HEK293 (cell line): ENCODE results near the gene SLC9C2.

ENCODE experiments used
- CTCF ChIA-PET: fragments of 350-600 bp; formaldehyde crosslinking; extraction: SDS; loops from one replicate; lab custom pipeline; 2021; ENCODE audit warnings: antibody characterized with exemption; lab: Yijun Ruan, JAX
- POLR2A ChIA-PET: fragments of 300-600 bp; formaldehyde crosslinking; extraction: SDS; loops from one replicate; lab custom pipeline; 2020; ENCODE audit warnings: antibody characterized with exemption, inconsistent platforms; lab: Yijun Ruan, JAX
- H3K27ac ChIP-seq: fragments of 200-500 bp; sonication (Bioruptor generic); 2 replicates; pipeline ENCODE4 v1.5.1; 2014; ENCODE audit warnings: low read depth, low read length, control low read depth, inconsistent platforms; ENCODE audit errors: extremely low read depth
- H3K36me3 ChIP-seq, 2 experiments: fragments of 200-500 bp in 1 of 2; sonication (Bioruptor generic) in 1 of 2; 1 replicate in 1 of 2; 2 replicates in 1 of 2; pipeline ENCODE4 v1.5.1; 2014 to 2017; ENCODE audit warnings: inconsistent platforms in 2 of 2, low read length in 2 of 2; ENCODE audit not compliant: control insufficient read depth in 2 of 2, insufficient read depth in 1 of 2
- H3K4me1 ChIP-seq: fragments of 200-500 bp; sonication (Bioruptor generic); 2 replicates; pipeline ENCODE4 v1.5.1; 2014; ENCODE audit warnings: mild to moderate bottlenecking, low read length, inconsistent platforms; ENCODE audit not compliant: control insufficient read depth, insufficient read depth
- H3K4me3 ChIP-seq: 2 replicates; pipeline ENCODE4 v1.5.1; 2011; ENCODE audit warnings: low read depth, mild to moderate bottlenecking, control low read depth, low read length, moderate library complexity
- H3K9me3 ChIP-seq: fragments of 200-500 bp; sonication (Bioruptor generic); 2 replicates; pipeline ENCODE4 v1.5.1; 2014; ENCODE audit warnings: low read depth, low read length, inconsistent platforms; ENCODE audit not compliant: control insufficient read depth, insufficient read depth
- HOXD13 ChIP-seq: sonication (generic); formaldehyde crosslinking; IDR thresholded peaks from 2 replicates; pipeline ENCODE4 v1.8.0; 2022; ENCODE audit warnings: missing genetic modification reagents, borderline replicate concordance
- MYNN ChIP-seq: fragments of 450-650 bp; formaldehyde crosslinking; IDR thresholded peaks from 2 replicates; pipeline ENCODE4 v1.5.1; 2016; ENCODE audit warnings: missing biosample characterization, missing genetic modification characterization, borderline replicate concordance
- PRDM2 ChIP-seq: fragments of 450-650 bp; formaldehyde crosslinking; IDR thresholded peaks from 2 replicates; pipeline ENCODE4 v1.5.1; 2016; ENCODE audit warnings: missing biosample characterization, missing genetic modification characterization, borderline replicate concordance
- PRDM6 ChIP-seq: fragments of 450-650 bp; formaldehyde crosslinking; IDR thresholded peaks from 2 replicates; pipeline ENCODE4 v1.5.1; 2017; ENCODE audit warnings: missing biosample characterization, missing genetic modification characterization
- SP2 ChIP-seq: fragments of 450-650 bp; formaldehyde crosslinking; IDR thresholded peaks from 2 replicates; pipeline ENCODE4 v1.5.1; 2016; ENCODE audit warnings: missing biosample characterization, missing genetic modification characterization
- TRIM28 ChIP-seq: IDR thresholded peaks from 2 replicates; pipeline ENCODE4 v1.6.1; 2011; ENCODE audit warnings: low read length, control low read depth, borderline replicate concordance
- ZBTB20 ChIP-seq: fragments of 450-650 bp; formaldehyde crosslinking; IDR thresholded peaks from 2 replicates; pipeline ENCODE4 v1.5.1; 2016; ENCODE audit warnings: missing biosample characterization, missing genetic modification characterization
- ZBTB8A ChIP-seq: fragments of 450-650 bp; formaldehyde crosslinking; IDR thresholded peaks from 2 replicates; pipeline ENCODE4 v1.5.1; 2016; ENCODE audit warnings: missing biosample characterization, missing genetic modification characterization
- ZNF239 ChIP-seq: fragments of 450-650 bp; formaldehyde crosslinking; IDR thresholded peaks from 2 replicates; pipeline ENCODE4 v1.5.1; 2016; ENCODE audit warnings: missing biosample characterization, missing genetic modification characterization
- ZNF311 ChIP-seq: fragments of 450-650 bp; formaldehyde crosslinking; IDR thresholded peaks from 2 replicates; pipeline ENCODE4 v1.5.1; 2017; ENCODE audit warnings: missing biosample characterization, missing genetic modification characterization, borderline replicate concordance
- ZNF394 ChIP-seq: fragments of 450-650 bp; formaldehyde crosslinking; IDR thresholded peaks from 2 replicates; pipeline ENCODE4 v1.5.1; 2016; ENCODE audit warnings: missing biosample characterization, missing genetic modification characterization, mild to moderate bottlenecking, moderate library complexity, borderline replicate concordance
- ZNF398 ChIP-seq: fragments of 450-650 bp; formaldehyde crosslinking; IDR thresholded peaks from 2 replicates; pipeline ENCODE4 v1.5.1; 2017; ENCODE audit warnings: missing biosample characterization, missing genetic modification characterization
- ZNF473 ChIP-seq: fragments of 450-650 bp; formaldehyde crosslinking; IDR thresholded peaks from 2 replicates; pipeline ENCODE4 v1.5.1; 2017; ENCODE audit warnings: missing biosample characterization, missing genetic modification characterization
- ZNF548 ChIP-seq: fragments of 450-650 bp; formaldehyde crosslinking; IDR thresholded peaks from 2 replicates; pipeline ENCODE4 v1.5.1; 2016; ENCODE audit warnings: missing biosample characterization, missing genetic modification characterization
- ZNF585B ChIP-seq: fragments of 450-650 bp; formaldehyde crosslinking; IDR thresholded peaks from 2 replicates; pipeline ENCODE4 v1.5.1; 2016; ENCODE audit warnings: missing biosample characterization, missing genetic modification characterization
- ZNF610 ChIP-seq: fragments of 450-650 bp; formaldehyde crosslinking; IDR thresholded peaks from 2 replicates; pipeline ENCODE4 v1.5.1; 2016; ENCODE audit warnings: missing biosample characterization, missing genetic modification characterization, borderline replicate concordance
- ZNF626 ChIP-seq: fragments of 450-650 bp; sonication (Bioruptor Pico); formaldehyde crosslinking; IDR thresholded peaks from 2 replicates; pipeline ENCODE4 v1.5.1; 2018; ENCODE audit warnings: missing biosample characterization, missing genetic modification characterization, inconsistent platforms
- ZNF692 ChIP-seq: fragments of 450-650 bp; formaldehyde crosslinking; IDR thresholded peaks from 2 replicates; pipeline ENCODE4 v1.5.1; 2016; ENCODE audit warnings: missing biosample characterization, missing genetic modification characterization
- ZNF701 ChIP-seq: fragments of 450-650 bp; formaldehyde crosslinking; IDR thresholded peaks from 2 replicates; pipeline ENCODE4 v1.5.1; 2016; ENCODE audit warnings: missing biosample characterization, missing genetic modification characterization
- ZNF704 ChIP-seq: fragments of 450-650 bp; formaldehyde crosslinking; IDR thresholded peaks from 2 replicates; pipeline ENCODE4 v1.5.1; 2016; ENCODE audit warnings: missing biosample characterization, missing genetic modification characterization
- ZNF791 ChIP-seq: fragments of 450-650 bp; formaldehyde crosslinking; IDR thresholded peaks from 2 replicates; pipeline ENCODE4 v1.5.1; 2016; ENCODE audit warnings: missing biosample characterization, missing genetic modification characterization

Gene SLC9C2

GRCh38 chr1:173488001-173488400 is 114.9 kb downstream of the SLC9C2 start (continued):
- TF ChIP-seq ZNF398 (tag by site-specific recombination) (no peak), ZNF610 (no peak), MYNN (no peak)

- Histone ChIP-seq H3K27ac (no peak overlapping the region), H3K4me1 (no peaks in the 10 kb centered on the region), H3K4me3 (no peak overlapping the region), H3K9me3 (no peaks in the 10 kb centered on the region), H3K36me3 (peaks cover 55 to 89% of the 10 kb centered on the region in 2 experiments)
- POLR2A ChIA-PET, result no interaction called here
- CTCF ChIA-PET, result no interaction called here
- TF ChIP-seq ZBTB8A (tag by site-specific recombination), result no peak
- TF ChIP-seq TRIM28, result no peak
- TF ChIP-seq ZNF791 (tag by site-specific recombination), result no peak
- no peak for TF ChIP-seq ZBTB20 (tag by site-specific recombination)
- TF ChIP-seq ZNF473 (tag by site-specific recombination), result no peak
- no peak for TF ChIP-seq PRDM2
- no peak for TF ChIP-seq ZNF626 (tag by site-specific recombination)
- TF ChIP-seq ZNF701 (tag by site-specific recombination), result no peak
- no peak for TF ChIP-seq PRDM6 (tag by site-specific recombination)
- TF ChIP-seq ZNF585B (tag by site-specific recombination), result no peak
- no peak for TF ChIP-seq ZNF548
- TF ChIP-seq ZNF692 (tag by site-specific recombination), result no peak
- TF ChIP-seq ZNF394 (tag by site-specific recombination), result no peak
- no peak for TF ChIP-seq SP2 (tag by site-specific recombination)
- no peak for TF ChIP-seq ZNF704 (tag by site-specific recombination)
- TF ChIP-seq HOXD13, result no peak
- TF ChIP-seq ZNF239, result no peak
- no peak for TF ChIP-seq ZNF311
These were observed 117.5 kb downstream of the SLC9C2 start for GRCh38 chr1:173485401-173485800.
